Keratinocyte (primary cell): ENCODE measurements around the gene TMF1. TPM values are rescaled to one million over a fixed set of nuclear protein-coding genes. Genes with fewer than 3 reads are reported as not detected.

ENCODE experiments used
- DNase-seq: peaks from one replicate; pipeline ENCODE4 v3.0.0-alpha.2; 2011; ENCODE audit warnings: low read depth, missing footprints, low spot score
- FAIRE-seq: peaks from 2 replicates; lab custom pipeline; 2011; peaks lifted over from hg19 to GRCh38; lab: Jason Lieb, UNC
- H2AFZ ChIP-seq: 2 replicates; pipeline ENCODE4 v1.6.0; 2012; ENCODE audit warnings: low read length, control low read depth, inconsistent platforms; ENCODE audit not compliant: control insufficient read depth
- H3K27ac ChIP-seq: 2 replicates; pipeline ENCODE4 v1.5.1; 2011; ENCODE audit warnings: low read length; ENCODE audit not compliant: control insufficient read depth, insufficient read depth
- H3K27me3 ChIP-seq: 3 replicates; pipeline ENCODE4 v1.6.0; 2011; ENCODE audit warnings: low read length; ENCODE audit not compliant: control insufficient read depth, insufficient read depth; ENCODE audit errors: extremely low read depth
- H3K36me3 ChIP-seq, 2 experiments: 2 replicates in 1 of 2; 3 replicates in 1 of 2; pipeline ENCODE4 v1.5.1; 2011; ENCODE audit warnings: low read length in 2 of 2, mild to moderate bottlenecking in 1 of 2; ENCODE audit not compliant: control insufficient read depth in 2 of 2, insufficient read depth in 2 of 2; ENCODE audit errors: extremely low read depth in 1 of 2
- H3K4me1 ChIP-seq: 3 replicates; pipeline ENCODE4 v1.5.1; 2011; ENCODE audit warnings: low read length; ENCODE audit not compliant: control insufficient read depth, insufficient read depth; ENCODE audit errors: extremely low read depth
- H3K4me2 ChIP-seq: 3 replicates; pipeline ENCODE4 v1.6.0; 2011; ENCODE audit warnings: low read depth, low read length; ENCODE audit not compliant: control insufficient read depth, insufficient read depth; ENCODE audit errors: extremely low read depth
- H3K4me3 ChIP-seq, 3 experiments: fragments of 200-600 bp in 1 of 3; sonication (generic) in 1 of 3; 2 replicates in 2 of 3; 3 replicates in 1 of 3; pipeline ENCODE4 v1.5.1; 2011 to 2016; ENCODE audit warnings: low read length in 3 of 3, mild to moderate bottlenecking in 3 of 3, control low read depth in 2 of 3, inconsistent platforms in 1 of 3, low read depth in 1 of 3, mixed read lengths in 1 of 3, mixed run types in 1 of 3, moderate library complexity in 1 of 3; ENCODE audit not compliant: control insufficient read depth in 2 of 3, insufficient read depth in 2 of 3; ENCODE audit errors: extremely low read depth in 1 of 3
- H3K79me2 ChIP-seq: 2 replicates; pipeline ENCODE4 v1.6.0; 2012; ENCODE audit warnings: low read length; ENCODE audit not compliant: control insufficient read depth, insufficient read depth
- H3K9ac ChIP-seq: 3 replicates; pipeline ENCODE4 v1.6.0; 2011; ENCODE audit warnings: low read length; ENCODE audit not compliant: control insufficient read depth, insufficient read depth; ENCODE audit errors: extremely low read depth
- H3K9me1 ChIP-seq: 3 replicates; pipeline ENCODE4 v1.6.0; 2011; ENCODE audit warnings: low read length; ENCODE audit not compliant: control insufficient read depth, insufficient read depth; ENCODE audit errors: extremely low read depth
- H3K9me3 ChIP-seq: 2 replicates; pipeline ENCODE4 v1.5.1; 2012; ENCODE audit warnings: low read depth, low read length; ENCODE audit not compliant: control insufficient read depth
- H4K20me1 ChIP-seq: 3 replicates; pipeline ENCODE4 v1.6.0; 2011; ENCODE audit warnings: low read length; ENCODE audit not compliant: control insufficient read depth, insufficient read depth; ENCODE audit errors: extremely low read depth
- CTCF ChIP-seq, 3 experiments: IDR thresholded peaks in 1 of 3; conservative IDR thresholded peaks in 1 of 3; optimal IDR thresholded peaks in 1 of 3; 2 replicates in 2 of 3; 3 replicates in 1 of 3; pipeline versions ENCODE3 to v1.5.1; 2011; ENCODE audit warnings: low read length in 3 of 3, mild to moderate bottlenecking in 3 of 3, moderate library complexity in 2 of 3, control low read depth in 1 of 3, inconsistent platforms in 1 of 3; ENCODE audit not compliant: insufficient read depth in 2 of 3; ENCODE audit errors: extremely low read depth in 1 of 3
- EZH2 ChIP-seq: IDR thresholded peaks from one replicate; pipeline ENCODE4 v1.6.1; 2012; ENCODE audit warnings: inconsistent platforms, mild to moderate bottlenecking, low read length, moderate library complexity
- dilution Hi-C: fragments of 300-500 bp; cut with MboI; formaldehyde crosslinking; loops from one replicate; pipeline ENCODE4 v1.7.0; 2020; ENCODE audit warnings: low sequenced_read_pairs; ENCODE audit not compliant: extremely low pct_ligation_motif_present
- polyA plus RNA-seq, 5 experiments: library from polyadenylated mRNA; depleted of rRNA in 3 of 5; stranded (reverse) in 3 of 5; stranded (forward) in 1 of 5; unstranded in 1 of 5; fragments of >200 nt; gene quantifications; 1 replicate in 1 of 5; 2 replicates in 3 of 5; 3 replicates in 1 of 5; pipeline versions ENCODE4 v1.2.1 to v1.2.3, GENCODE V29; 2011 to 2012; ENCODE audit warnings: missing spikeins in 2 of 5, low read depth in 1 of 5, low replicate concordance in 1 of 5

Gene TMF1
- polyA plus RNA-seq, 1 donor (not counting 4 experiments of a cell fraction or from before 2014, with no cell fraction given), result 13.7 TPM

GRCh38 chr3:69033470-69033869 is 18.7 kb downstream of the TMF1 start:
- peak overlapping the region; percentile 60 for H3K27ac ChIP-seq

GRCh38 chr3:69032737-69033136 is 19.4 kb downstream of the TMF1 start:
- no peak overlapping the region for H2AFZ ChIP-seq
- no peak overlapping the region for H3K4me3 ChIP-seq
- H3K4me2 ChIP-seq, result no peak overlapping the region
- H4K20me1 ChIP-seq, result no peaks in the 10 kb centered on the region
- no peaks in the 10 kb centered on the region for H3K4me1 ChIP-seq
- TF ChIP-seq CTCF (optimal IDR thresholded peaks at IDR 0.05 in 1 of 3, IDR thresholded peaks at IDR 0.05 in 1 of 3, conservative IDR thresholded peaks at IDR 0.05 in 1 of 3; ENCODE audit: extremely low read depth in 1 of 3, insufficient read depth in 2 of 3, low read length in 3 of 3) (no peak), EZH2 (no peak)
- no peaks in the 10 kb centered on the region for H3K9me1 ChIP-seq
- peak overlapping the region; percentile 60 for H3K27ac ChIP-seq
- H3K27me3 ChIP-seq, result no peaks in the 10 kb centered on the region
- H3K36me3 ChIP-seq, result peaks cover 17 to 18% of the 10 kb centered on the region in 2 experiments
- DNase-seq, result no peak
- no peaks in the 10 kb centered on the region for H3K79me2 ChIP-seq
- dilution Hi-C loops, result no loop called here
- H3K9me3 ChIP-seq, result no peaks in the 10 kb centered on the region
- no peak for FAIRE-seq
- H3K9ac ChIP-seq, result no peak overlapping the region

More at GRCh38 chr3:69033470-69033869, 18.7 kb downstream of the TMF1 start:
- FAIRE-seq (no peak), DNase-seq (no peak)
- Histone ChIP-seq H3K9ac (no peak overlapping the region), H2AFZ (no peak overlapping the region), H3K4me2 (no peak overlapping the region), H4K20me1 (no peaks in the 10 kb centered on the region), H3K27me3 (no peaks in the 10 kb centered on the region), H3K9me1 (no peaks in the 10 kb centered on the region), H3K36me3 (peaks cover 18 to 22% of the 10 kb centered on the region in 2 experiments), H3K79me2 (no peaks in the 10 kb centered on the region), H3K9me3 (no peaks in the 10 kb centered on the region), H3K4me3 (no peak overlapping the region), H3K4me1 (no peaks in the 10 kb centered on the region)
- dilution Hi-C loops, result no loop called here
- TF ChIP-seq CTCF (optimal IDR thresholded peaks at IDR 0.05 in 1 of 3, IDR thresholded peaks at IDR 0.05 in 1 of 3, conservative IDR thresholded peaks at IDR 0.05 in 1 of 3; ENCODE audit: extremely low read depth in 1 of 3, insufficient read depth in 2 of 3, low read length in 3 of 3) (no peak), EZH2 (no peak)
